IMR-90 (cell line): Measurements from ENCODE around the gene SCAMP4. TPM values are rescaled to one million over a fixed set of nuclear protein-coding genes. Genes with fewer than 3 reads are reported as not detected.

Experiments
- ATAC-seq: fragments of 200-7000 bp; cut with Tn5 transposase; 2 replicates; pipeline ENCODE4 v1.9.1; 2020; ENCODE audit warnings: low read depth, mild to moderate bottlenecking, moderate library complexity
- BruUV-seq: library from RNA; stranded (reverse); fragments of 400-500 nt; replicated peaks from 2 replicates; lab custom pipeline; 2021; lab: Mats Ljungman, UMichigan
- CTCF ChIA-PET: fragments of 300-600 bp; formaldehyde crosslinking; extraction: SDS; loops from one replicate; lab custom pipeline; 2021; ENCODE audit warnings: antibody characterized with exemption; lab: Yijun Ruan, JAX
- POLR2A ChIA-PET: fragments of 300-600 bp; sonication (Branson Sonifier 250); formaldehyde crosslinking; loops from one replicate; lab custom pipeline; 2022; ENCODE audit warnings: antibody characterized with exemption; ENCODE audit not compliant: unreplicated experiment; lab: Charles Lee
- DNase-seq: peaks from one replicate; pipeline ENCODE4 v3.0.0; 2013
- H2AFZ ChIP-seq: replicated peaks from 2 replicates; pipeline ENCODE3; 2013; ENCODE audit warnings: low read length, mild to moderate bottlenecking; ENCODE audit not compliant: poor library complexity
- H2AK5ac ChIP-seq: 2 replicates; pipeline ENCODE4 v1.6.1; 2013; ENCODE audit warnings: low read depth, low read length, inconsistent platforms
- H2AK9ac ChIP-seq: replicated peaks from 2 replicates; pipeline ENCODE3; 2013; ENCODE audit warnings: mild to moderate bottlenecking, low read depth, low read length, moderate library complexity; ENCODE audit not compliant: poor library complexity
- H2BK120ac ChIP-seq: 2 replicates; pipeline ENCODE4 v1.6.1; 2013; ENCODE audit warnings: low read depth, low read length, inconsistent platforms
- H2BK15ac ChIP-seq: 3 replicates; pipeline ENCODE4 v1.6.1; 2013; ENCODE audit warnings: low read depth, low read length, inconsistent platforms
- H2BK20ac ChIP-seq: 2 replicates; pipeline ENCODE4 v1.6.1; 2013; ENCODE audit warnings: low read depth, mild to moderate bottlenecking, inconsistent platforms, low read length, moderate library complexity
- H2BK5ac ChIP-seq: 2 replicates; pipeline ENCODE4 v1.6.1; 2013; ENCODE audit warnings: mild to moderate bottlenecking, low read depth, low read length, inconsistent platforms; ENCODE audit not compliant: poor library complexity, severe bottlenecking
- H3K14ac ChIP-seq: replicated peaks from 2 replicates; pipeline ENCODE4 v1.6.1; 2013; ENCODE audit warnings: low read depth, low read length, inconsistent platforms
- H3K18ac ChIP-seq: 2 replicates; pipeline ENCODE4 v1.6.1; 2013; ENCODE audit warnings: low read depth, low read length, control low read depth
- H3K23ac ChIP-seq: 2 replicates; pipeline ENCODE4 v1.6.1; 2013; ENCODE audit warnings: low read depth, low read length, inconsistent platforms
- H3K27ac ChIP-seq: 2 replicates; pipeline ENCODE4 v1.5.1; 2013; ENCODE audit warnings: mild to moderate bottlenecking, control low read depth, low read length; ENCODE audit not compliant: insufficient read depth
- H3K27me3 ChIP-seq: 2 replicates; pipeline ENCODE4 v1.6.1; 2013; ENCODE audit warnings: low read length; ENCODE audit not compliant: control insufficient read depth, insufficient read depth
- H3K36me3 ChIP-seq: 2 replicates; pipeline ENCODE4 v1.6.1; 2013; ENCODE audit warnings: low read length, mixed read lengths; ENCODE audit not compliant: control insufficient read depth, insufficient read depth
- H3K4ac ChIP-seq: 2 replicates; pipeline ENCODE4 v1.6.1; 2013; ENCODE audit warnings: low read depth, low read length, inconsistent platforms
- H3K4me1 ChIP-seq: 2 replicates; pipeline ENCODE4 v1.6.1; 2013; ENCODE audit warnings: low read length, mixed read lengths; ENCODE audit not compliant: control insufficient read depth, insufficient read depth
- H3K4me2 ChIP-seq: 2 replicates; pipeline ENCODE4 v1.6.1; 2013; ENCODE audit warnings: low read depth, mild to moderate bottlenecking, control low read depth, low read length, moderate library complexity
- H3K4me3 ChIP-seq: 2 replicates; pipeline ENCODE4 v1.5.1; 2013; ENCODE audit warnings: low read depth, mild to moderate bottlenecking, control low read depth, low read length, moderate library complexity; ENCODE audit not compliant: insufficient read depth
- H3K56ac ChIP-seq: 2 replicates; pipeline ENCODE4 v1.6.1; 2013; ENCODE audit warnings: low read length, inconsistent platforms; ENCODE audit not compliant: insufficient read depth; ENCODE audit errors: extremely low read depth
- H3K79me1 ChIP-seq, 2 experiments: 2 replicates each; pipeline ENCODE4 v1.6.1; 2013; ENCODE audit warnings: low read length in 2 of 2, inconsistent platforms in 1 of 2, low read depth in 1 of 2
- H3K9ac ChIP-seq: 2 replicates; pipeline ENCODE4 v1.6.1; 2013; ENCODE audit warnings: low read depth, low read length, control low read depth
- H3K9me1 ChIP-seq: 2 replicates; pipeline ENCODE4 v1.6.1; 2013; ENCODE audit warnings: low read length, inconsistent platforms; ENCODE audit not compliant: insufficient read depth
- H3K9me3 ChIP-seq: 2 replicates; pipeline ENCODE4 v1.6.1; 2013; ENCODE audit warnings: low read length; ENCODE audit not compliant: control insufficient read depth, insufficient read depth
- H4K20me1 ChIP-seq: 2 replicates; pipeline ENCODE4 v1.6.1; 2013; ENCODE audit warnings: low read length, inconsistent platforms; ENCODE audit not compliant: insufficient read depth
- H4K5ac ChIP-seq: 2 replicates; pipeline ENCODE4 v1.6.1; 2013; ENCODE audit warnings: mild to moderate bottlenecking, low read depth, low read length, control low read depth
- H4K8ac ChIP-seq, 2 experiments: 2 replicates each; pipeline ENCODE4 v1.6.1; 2013; ENCODE audit warnings: low read depth in 2 of 2, low read length in 2 of 2, control low read depth in 1 of 2, inconsistent platforms in 1 of 2
- H4K91ac ChIP-seq: 2 replicates; pipeline ENCODE4 v1.6.1; 2013; ENCODE audit warnings: low read depth, low read length, inconsistent platforms; ENCODE audit not compliant: insufficient read depth
- CTCF ChIP-seq: conservative IDR thresholded peaks from 2 replicates; pipeline ENCODE4 v1.5.1; 2012; ENCODE audit warnings: mild to moderate bottlenecking, low read depth, low read length, improper control_type of control experiment
- FOS ChIP-seq: fragments of 150-350 bp; IDR thresholded peaks from 2 replicates; pipeline ENCODE4 v1.6.1; 2016; ENCODE audit warnings: low read depth, low read length
- MAZ ChIP-seq: IDR thresholded peaks from 2 replicates; pipeline ENCODE4 v1.6.1; 2012; ENCODE audit warnings: low read depth, mild to moderate bottlenecking, low read length, improper control_type of control experiment, moderate library complexity, borderline replicate concordance
- MXI1 ChIP-seq: IDR thresholded peaks from 2 replicates; pipeline ENCODE4 v1.6.1; 2012; ENCODE audit warnings: low read depth, mild to moderate bottlenecking, low read length, moderate library complexity, borderline replicate concordance
- POLR2A ChIP-seq: IDR thresholded peaks from 2 replicates; pipeline ENCODE4 v1.6.1; 2012; ENCODE audit warnings: mild to moderate bottlenecking, low read depth, low read length
- WGBS, 2 experiments: methylation state at CpG; one replicate each; pipeline versions ENCODE4 v1.1.5 to v1.1.7; 2013; ENCODE audit warnings: missing lambda C conversion rate in 2 of 2; ENCODE audit not compliant: insufficient read length in 1 of 2; ENCODE audit errors: extremely low coverage in 2 of 2; 5-methylcytosine and 5-hydroxymethylcytosine counted together
- dilution Hi-C: fragments of 300-500 bp; cut with HindIII; formaldehyde crosslinking; loops from one replicate; pipeline ENCODE4 v1.14.3; 2018; ENCODE audit warnings: low sequenced_read_pairs; ENCODE audit not compliant: unreplicated experiment
- in situ Hi-C: fragments of 300-500 bp; cut with MboI; formaldehyde crosslinking; loops from 3 replicates; pipeline ENCODE4 v1.14.3; 2019; ENCODE audit warnings: low sequenced_read_pairs, inconsistent platforms, mixed read lengths
- intact Hi-C: fragments of 100-400 bp; cut with micrococcal nuclease; formaldehyde crosslinking; loops from 2 replicates; pipeline ENCODE4 v1.10.0; 2022
- polyA plus RNA-seq, 3 experiments: library from polyadenylated mRNA; depleted of rRNA; stranded (reverse); fragments of >200 nt; gene quantifications; 2 replicates each; pipeline ENCODE4 v1.2.3, GENCODE V29; 2012; ENCODE audit warnings: low replicate concordance in 1 of 3
- total RNA-seq: library from RNA; depleted of rRNA; stranded (reverse); fragments of >200 nt; gene quantifications from 2 replicates; pipeline ENCODE4 v1.2.3, GENCODE V29; 2012

Gene SCAMP4
- total and polyA plus RNA-seq, 2 of the 4 experiments (the other 2 are of a cell fraction) = 16.1 to 28.1 TPM

GRCh38 chr19:1860042-1860775, 45.0 kb upstream of the SCAMP4 start:
- Histone ChIP-seq H2AFZ (peak overlapping the region; percentile 76), H3K36me3 (no peaks in the 10 kb centered on the region), H3K56ac (no peak overlapping the region; the same call in 1 of the 2 replicates), H3K23ac (peak overlapping the region; percentile 72), H4K20me1 (peaks cover 70% of the 10 kb centered on the region), H2AK9ac (peak overlapping the region; percentile 94), H3K14ac (0 out of 2 replicates have a peak overlapping the region, but pooled peaks have one; percentile 23), H3K27ac (0 out of 2 replicates have a peak overlapping the region, but pooled peaks have one; percentile 9), H4K91ac (no peak overlapping the region), H4K5ac (no peak overlapping the region), H4K8ac (no peak overlapping the region), H3K4me1 (peaks cover 49% of the 10 kb centered on the region), H2BK5ac (no peak overlapping the region), H3K4ac (0 out of 2 replicates have a peak overlapping the region, but pooled peaks have one; percentile 22), H2BK20ac (no peak overlapping the region), H3K9me1 (peaks cover 7% of the 10 kb centered on the region; the same call in 1 of the 2 replicates), H2AK5ac (peak overlapping the region; percentile 62; the same call in 1 of the 2 replicates), H3K18ac (no peak overlapping the region), H2BK120ac (no peak overlapping the region), H3K9ac (peak overlapping the region; percentile 84; the same call in 1 of the 2 replicates), H2BK15ac (no peak overlapping the region), H3K79me1 (peaks cover 12 to 70% of the 10 kb centered on the region in 2 experiments; a peak in 3 of 4 replicates), H3K4me3 (peak overlapping the region; percentile 13), H3K4me2 (peak overlapping the region; percentile 77), H3K9me3 (no peaks in the 10 kb centered on the region), H3K27me3 (no peaks in the 10 kb centered on the region)
- dilution Hi-C loops (no loop called here), intact Hi-C loops (no loop called here), in situ Hi-C loops (no loop called here)
- CTCF ChIA-PET = no interaction called here
- 0% methylated on average over 7 of the region's 32 CpGs; no CpG with 5 or more reads in 1 of the 2 experiments for WGBS, 2 experiments
- TF ChIP-seq MAZ (peak; percentile 82), MXI1 (peak; percentile 57; the same call in 1 of the 2 replicates), CTCF (0 out of 2 replicates have a peak, but pooled peaks have one; percentile 6), FOS (no peak), POLR2A (peak; percentile 66)
- DNase-seq (peak; percentile 81), ATAC-seq (no peak)
- POLR2A ChIA-PET = no interaction called here
- BruUV-seq = no TSS peak
